Omental fat pad (tissue), 4 donors: Measurements from ENCODE around the gene TMEM117. TPM values are rescaled to one million over a fixed set of nuclear protein-coding genes. Genes with fewer than 3 reads are reported as not detected.
A peak's percentile ranks its signal among the peaks of the same experiment; 100 is the strongest.

Experiments
- ATAC-seq: fragments of 150-250 bp; one replicate; pipeline ENCODE4 v1.9.1; 2016; ENCODE audit warnings: mild to moderate bottlenecking, moderate library complexity; ENCODE audit not compliant: low FRiP score
- DNase-seq: peaks from one replicate; pipeline ENCODE4 v3.0.0-alpha.2; 2019; ENCODE audit warnings: low spot score
- total RNA-seq, 4 donors: library from RNA; depleted of rRNA; stranded (reverse); fragments of >200 nt; gene quantifications; one replicate each; pipeline ENCODE4 v1.1.0, GENCODE V29; 2016
- TF ChIP-seq, protein P1 (sequence below), 3 donors: fragments of 450-650 bp; IDR thresholded peaks; one replicate each; pipeline ENCODE4 v1.5.1; 2016 to 2017; ENCODE audit warnings: antibody characterized with exemption in 3 of 3, mild to moderate bottlenecking in 3 of 3, moderate library complexity in 2 of 3

TMEM117 gene
- total RNA-seq, 4 donors from 2014 or later, result 7.5 to 13.1 (median 8.2) TPM

DNA sequence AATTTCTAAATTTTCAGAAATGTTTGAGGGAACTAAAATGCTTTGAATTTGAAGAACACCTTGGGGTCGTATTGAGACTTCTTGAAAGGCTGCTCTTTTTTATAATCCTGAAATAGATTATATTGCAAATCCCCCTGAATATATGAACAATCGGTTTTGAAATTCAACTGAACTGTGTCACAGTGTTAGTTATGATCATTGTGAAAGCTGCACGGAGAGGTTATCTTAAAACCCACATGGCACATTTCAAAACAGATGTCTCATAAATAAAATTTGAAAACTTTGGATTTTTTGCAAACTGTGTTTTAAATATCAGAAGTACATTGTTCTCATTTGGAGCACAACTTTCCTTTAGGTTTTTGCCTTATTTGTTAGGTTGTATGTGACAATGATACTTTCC lies 218.4 kb downstream of the TMEM117 start:
- ATAC-seq, result no peak
- DNase-seq, result no peak
- TF ChIP-seq, protein P1, sequence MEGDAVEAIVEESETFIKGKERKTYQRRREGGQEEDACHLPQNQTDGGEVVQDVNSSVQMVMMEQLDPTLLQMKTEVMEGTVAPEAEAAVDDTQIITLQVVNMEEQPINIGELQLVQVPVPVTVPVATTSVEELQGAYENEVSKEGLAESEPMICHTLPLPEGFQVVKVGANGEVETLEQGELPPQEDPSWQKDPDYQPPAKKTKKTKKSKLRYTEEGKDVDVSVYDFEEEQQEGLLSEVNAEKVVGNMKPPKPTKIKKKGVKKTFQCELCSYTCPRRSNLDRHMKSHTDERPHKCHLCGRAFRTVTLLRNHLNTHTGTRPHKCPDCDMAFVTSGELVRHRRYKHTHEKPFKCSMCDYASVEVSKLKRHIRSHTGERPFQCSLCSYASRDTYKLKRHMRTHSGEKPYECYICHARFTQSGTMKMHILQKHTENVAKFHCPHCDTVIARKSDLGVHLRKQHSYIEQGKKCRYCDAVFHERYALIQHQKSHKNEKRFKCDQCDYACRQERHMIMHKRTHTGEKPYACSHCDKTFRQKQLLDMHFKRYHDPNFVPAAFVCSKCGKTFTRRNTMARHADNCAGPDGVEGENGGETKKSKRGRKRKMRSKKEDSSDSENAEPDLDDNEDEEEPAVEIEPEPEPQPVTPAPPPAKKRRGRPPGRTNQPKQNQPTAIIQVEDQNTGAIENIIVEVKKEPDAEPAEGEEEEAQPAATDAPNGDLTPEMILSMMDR (IDR thresholded peaks at IDR 0.05), result no peak

DNA sequence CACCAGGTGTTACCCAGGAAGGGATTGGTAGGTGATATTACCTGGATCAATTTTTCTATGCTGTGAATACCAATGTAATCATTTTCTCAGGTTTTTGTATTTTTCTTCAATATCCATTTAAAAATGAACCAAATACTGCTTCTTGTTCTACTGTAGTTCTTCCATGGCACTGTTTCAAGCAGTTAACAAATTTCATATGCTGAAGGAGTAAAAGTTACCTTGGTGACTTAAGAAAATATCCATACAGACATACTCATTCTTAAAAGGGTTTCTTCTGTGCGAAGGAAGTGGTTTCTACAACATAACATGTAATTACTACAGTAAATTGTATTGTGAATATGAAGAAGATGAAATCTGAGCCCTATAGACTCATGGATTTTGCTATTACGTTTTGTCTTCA lies 222.5 kb downstream of the TMEM117 start:
- DNase-seq, result no peak
- ATAC-seq, result no peak
- TF ChIP-seq, protein P1 (IDR thresholded peaks at IDR 0.05), result no peak

DNA sequence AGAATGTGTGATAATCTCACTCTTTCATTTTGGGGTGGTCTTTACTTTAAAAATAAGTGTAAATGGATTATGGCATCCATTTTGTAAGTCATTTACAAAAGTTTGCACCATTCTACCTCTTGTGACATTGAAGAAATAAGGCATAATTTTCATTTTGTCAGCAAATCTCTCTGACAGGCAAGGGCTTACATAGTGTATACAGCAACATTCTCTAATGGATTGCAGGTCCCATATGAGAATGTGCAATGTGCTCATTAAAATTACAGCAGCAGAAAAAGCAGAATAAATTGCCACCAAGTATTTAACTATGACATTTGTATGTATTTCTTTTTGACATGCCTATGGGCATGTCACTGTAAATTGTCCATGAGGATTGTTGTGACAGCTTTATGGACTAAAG lies 223.6 kb downstream of the TMEM117 start:
- ATAC-seq, result no peak
- DNase-seq, result no peak
- TF ChIP-seq, protein P1 (IDR thresholded peaks at IDR 0.05), result no peak

- TF ChIP-seq, protein P1 (IDR thresholded peaks at IDR 0.05), result no peak
- DNase-seq (no peak), ATAC-seq (no peak)
Measured at GRCh38 chr12:44063671-44064070, 227.8 kb downstream of the TMEM117 start.

DNA sequence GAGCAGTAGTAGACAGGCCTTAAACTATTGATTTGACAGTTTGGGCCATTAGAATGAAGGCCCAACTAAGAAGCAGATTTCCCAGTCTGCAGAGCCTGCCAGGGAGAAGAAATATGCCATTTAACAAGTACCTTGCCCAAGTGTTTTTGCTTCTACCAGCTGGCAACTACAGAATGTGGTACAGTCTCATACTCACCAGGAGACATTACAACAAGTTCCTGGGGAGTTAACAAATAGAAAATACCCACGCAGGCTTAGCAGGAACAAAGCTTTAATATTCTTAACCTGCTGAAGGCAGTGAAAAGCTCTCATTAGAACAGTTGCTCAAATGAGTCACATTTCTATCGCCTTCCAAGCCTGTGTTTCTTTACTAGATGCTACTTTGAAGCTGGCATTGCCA lies 241.0 kb downstream of the TMEM117 start:
- TF ChIP-seq, protein P1 (IDR thresholded peaks at IDR 0.05), result no peak
- no peak for DNase-seq
- peak; percentile 64 for ATAC-seq

GRCh38 chr12:44077294-44077693 lies 241.4 kb downstream of the TMEM117 start:
- no peak for DNase-seq
- TF ChIP-seq, protein P1 (IDR thresholded peaks at IDR 0.05), result no peak
- ATAC-seq, result no peak

DNA sequence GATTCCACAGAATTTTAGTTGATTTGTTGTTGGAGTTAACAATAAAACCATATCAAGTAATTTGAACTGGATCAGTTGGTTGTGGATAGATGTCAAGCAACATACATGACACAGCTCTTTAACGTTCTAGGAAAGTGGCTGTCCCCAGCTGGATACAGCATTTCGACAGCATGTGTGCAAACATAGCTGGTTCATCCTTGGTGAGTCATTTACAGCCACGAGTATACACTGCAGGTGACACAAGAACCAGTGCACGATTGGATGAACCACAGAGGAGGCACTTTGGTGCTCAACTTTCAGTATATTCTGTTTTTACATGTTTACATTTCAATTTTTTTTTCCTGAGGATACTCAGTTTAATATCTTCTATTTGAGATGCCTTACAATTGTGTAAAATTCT lies 242.4 kb downstream of the TMEM117 start:
- no peak for DNase-seq
- TF ChIP-seq, protein P1 (IDR thresholded peaks at IDR 0.05), result no peak
- ATAC-seq, result no peak
